ENCODE results near the gene PNMA1. TPM values are rescaled to one million over a fixed set of nuclear protein-coding genes. Genes with fewer than 3 reads are reported as not detected.
A peak's percentile ranks its signal among the peaks of the same experiment; 100 is the strongest.

The PNMA1 gene
- total RNA-seq, 2 donors from 2014 or later: 17.1 to 18.3 TPM

DNA sequence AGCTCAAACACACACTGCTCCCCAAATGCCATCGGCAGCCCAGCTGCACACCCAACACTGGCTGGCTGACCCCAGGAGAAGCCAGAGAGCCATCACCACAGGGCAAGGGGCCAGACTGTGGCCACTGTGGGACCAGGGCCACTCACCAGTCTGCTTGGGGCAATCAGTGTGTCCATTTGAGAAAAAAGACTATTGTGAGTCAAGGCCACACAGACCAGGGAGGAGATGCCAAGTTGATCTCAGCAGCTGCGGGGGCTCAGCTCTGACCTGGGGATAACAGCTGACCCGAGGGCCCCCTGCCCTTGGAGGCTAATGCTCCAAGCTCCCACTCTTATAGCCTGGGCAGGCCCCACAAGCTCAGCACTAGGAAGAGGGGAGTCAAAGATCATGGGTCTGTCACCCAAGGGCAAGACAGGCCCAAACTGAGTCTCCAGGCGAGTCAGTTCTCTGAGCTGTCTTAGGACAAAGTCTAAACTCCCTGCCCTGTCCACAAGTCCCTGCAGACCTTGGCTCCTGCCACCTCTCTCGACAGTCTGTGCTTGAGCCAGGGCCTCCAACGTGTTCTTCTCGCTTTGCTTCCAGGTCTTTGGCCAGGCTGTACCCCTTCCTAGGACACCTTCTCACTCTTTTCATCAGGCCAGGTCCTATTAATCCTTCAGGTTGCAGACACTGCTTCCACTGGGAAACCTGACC is 30.1 kb upstream of the PNMA1 start:
- TF ChIP-seq, protein P1, sequence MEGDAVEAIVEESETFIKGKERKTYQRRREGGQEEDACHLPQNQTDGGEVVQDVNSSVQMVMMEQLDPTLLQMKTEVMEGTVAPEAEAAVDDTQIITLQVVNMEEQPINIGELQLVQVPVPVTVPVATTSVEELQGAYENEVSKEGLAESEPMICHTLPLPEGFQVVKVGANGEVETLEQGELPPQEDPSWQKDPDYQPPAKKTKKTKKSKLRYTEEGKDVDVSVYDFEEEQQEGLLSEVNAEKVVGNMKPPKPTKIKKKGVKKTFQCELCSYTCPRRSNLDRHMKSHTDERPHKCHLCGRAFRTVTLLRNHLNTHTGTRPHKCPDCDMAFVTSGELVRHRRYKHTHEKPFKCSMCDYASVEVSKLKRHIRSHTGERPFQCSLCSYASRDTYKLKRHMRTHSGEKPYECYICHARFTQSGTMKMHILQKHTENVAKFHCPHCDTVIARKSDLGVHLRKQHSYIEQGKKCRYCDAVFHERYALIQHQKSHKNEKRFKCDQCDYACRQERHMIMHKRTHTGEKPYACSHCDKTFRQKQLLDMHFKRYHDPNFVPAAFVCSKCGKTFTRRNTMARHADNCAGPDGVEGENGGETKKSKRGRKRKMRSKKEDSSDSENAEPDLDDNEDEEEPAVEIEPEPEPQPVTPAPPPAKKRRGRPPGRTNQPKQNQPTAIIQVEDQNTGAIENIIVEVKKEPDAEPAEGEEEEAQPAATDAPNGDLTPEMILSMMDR (IDR thresholded peaks at IDR 0.05): no peak
- Histone ChIP-seq H3K27me3 (no peaks in the 10 kb centered on the region), H3K27ac (peak overlapping the region; percentile 76 to 89), H3K9me3 (no peaks in the 10 kb centered on the region), H3K4me1 (peaks cover 0 to 99% of the 10 kb centered on the region in 2 donors), H3K36me3 (peaks cover 6% of the 10 kb centered on the region), H3K4me3 (no peak overlapping the region)
- DNase-seq (ENCODE audit: low spot score): no peak

DNA sequence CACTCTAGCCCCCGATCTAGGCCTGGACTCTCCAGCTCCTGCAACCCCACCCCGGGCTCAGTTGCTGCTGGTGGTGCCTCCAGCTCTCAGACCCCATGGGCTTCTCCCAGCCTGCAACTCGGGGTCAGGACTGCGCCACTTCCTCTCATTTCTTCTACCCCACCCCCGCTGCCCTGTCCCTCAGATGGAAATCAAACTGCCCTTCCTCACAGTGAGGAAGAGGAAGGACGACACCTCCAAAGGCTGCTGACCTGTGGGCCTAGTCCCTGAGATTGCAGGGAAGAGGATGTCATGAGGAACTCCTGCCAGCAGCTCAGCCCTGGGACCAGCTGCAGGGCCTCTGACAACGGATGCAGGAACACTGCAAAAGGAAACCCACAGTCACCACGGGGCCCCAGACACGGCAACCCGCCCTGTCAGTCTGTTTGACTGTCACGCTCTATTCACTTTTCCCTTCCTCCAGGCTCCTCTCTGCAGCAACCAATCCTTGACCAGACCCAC is 29.3 kb upstream of the PNMA1 start:
- H3K4me3 ChIP-seq: no peak overlapping the region
- no peak for DNase-seq (ENCODE audit: low spot score)
- TF ChIP-seq, protein P1 (IDR thresholded peaks at IDR 0.05): no peak
- peaks cover 0 to 100% of the 10 kb centered on the region in 2 donors for H3K4me1 ChIP-seq
- H3K27me3 ChIP-seq: no peaks in the 10 kb centered on the region
- peak overlapping the region; percentile 76 to 89 for H3K27ac ChIP-seq
- peaks cover 14% of the 10 kb centered on the region for H3K36me3 ChIP-seq
- no peaks in the 10 kb centered on the region for H3K9me3 ChIP-seq

DNA sequence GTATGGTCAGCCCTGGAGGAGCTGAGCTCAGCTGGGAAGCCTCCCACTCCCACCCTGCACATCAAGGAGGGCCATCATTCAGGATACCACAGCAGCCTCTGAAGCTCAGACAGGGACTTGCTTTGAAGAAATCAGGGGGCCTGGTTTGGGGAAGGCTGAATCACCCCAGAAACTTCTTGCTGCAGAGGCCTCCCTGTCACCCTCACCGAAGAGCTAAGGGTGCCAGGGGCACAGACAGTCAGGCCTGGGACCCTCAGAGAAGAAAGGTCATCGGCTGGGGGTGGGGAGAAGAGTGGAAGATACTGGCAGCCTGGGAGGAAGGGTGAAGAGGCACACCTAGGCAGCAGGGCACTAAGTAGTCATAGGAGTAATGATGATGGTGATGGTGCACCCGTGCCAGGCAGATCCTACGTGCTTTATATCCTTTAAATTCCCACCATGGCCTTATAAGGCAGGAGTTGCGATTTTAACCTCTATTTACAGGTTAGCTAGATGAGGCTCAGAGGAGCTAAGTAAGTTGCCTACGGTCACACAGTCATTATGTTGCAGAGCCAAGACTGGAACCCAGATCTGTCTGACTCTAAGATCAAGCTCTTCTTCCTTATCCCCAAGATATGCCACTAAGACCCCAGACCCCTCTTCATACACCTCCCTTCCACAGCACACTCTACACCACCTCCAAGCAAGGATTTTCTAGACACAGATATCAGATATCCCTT is 28.5 kb upstream of the PNMA1 start:
- Histone ChIP-seq H3K4me3 (no peak overlapping the region), H3K36me3 (peaks cover 17% of the 10 kb centered on the region)
- TF ChIP-seq, protein P1 (IDR thresholded peaks at IDR 0.05): no peak

DNA sequence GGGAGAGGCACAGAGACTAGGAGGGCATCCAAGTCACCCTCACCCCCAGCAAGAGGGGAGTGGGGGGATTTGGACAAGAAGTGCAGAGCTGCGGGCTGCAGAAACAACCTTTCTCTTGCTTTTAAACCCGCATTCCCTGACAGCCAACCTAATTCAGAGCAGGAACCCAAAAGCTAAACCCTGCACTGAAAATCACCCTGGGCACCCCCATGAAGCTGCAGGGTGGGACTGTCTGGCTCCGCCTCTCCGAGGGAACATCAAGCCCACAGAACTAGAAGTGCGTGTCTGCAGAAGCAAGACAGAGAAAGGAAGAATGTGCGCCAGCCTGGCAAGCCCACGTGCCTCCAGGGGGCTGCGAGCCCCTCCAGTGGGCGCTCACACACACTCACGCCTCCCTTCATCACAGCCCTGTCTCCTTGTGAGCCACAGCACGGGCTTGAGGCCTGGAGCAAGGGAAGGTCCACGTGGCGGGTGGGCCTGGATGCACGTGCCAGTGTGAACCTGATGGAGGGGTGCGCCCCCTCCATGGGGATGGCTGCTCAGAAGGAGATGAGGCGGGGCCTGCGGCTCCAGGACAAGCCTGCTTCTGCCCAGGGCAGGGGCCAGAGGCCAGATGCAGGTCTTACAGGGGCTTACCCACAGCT is 27.8 kb upstream of the PNMA1 start:
- peak overlapping the region in 1 of 2 donors; percentile 27 for H3K4me3 ChIP-seq
- no peak for DNase-seq (ENCODE audit: low spot score)

More for the DNA sequence above, 28.5 kb upstream of the PNMA1 start:
- Histone ChIP-seq H3K4me1 (peaks cover 0 to 93% of the 10 kb centered on the region in 2 donors), H3K9me3 (no peaks in the 10 kb centered on the region), H3K27ac (peak overlapping the region; percentile 76 to 89), H3K27me3 (no peaks in the 10 kb centered on the region)
- DNase-seq (ENCODE audit: low spot score): no peak

DNA sequence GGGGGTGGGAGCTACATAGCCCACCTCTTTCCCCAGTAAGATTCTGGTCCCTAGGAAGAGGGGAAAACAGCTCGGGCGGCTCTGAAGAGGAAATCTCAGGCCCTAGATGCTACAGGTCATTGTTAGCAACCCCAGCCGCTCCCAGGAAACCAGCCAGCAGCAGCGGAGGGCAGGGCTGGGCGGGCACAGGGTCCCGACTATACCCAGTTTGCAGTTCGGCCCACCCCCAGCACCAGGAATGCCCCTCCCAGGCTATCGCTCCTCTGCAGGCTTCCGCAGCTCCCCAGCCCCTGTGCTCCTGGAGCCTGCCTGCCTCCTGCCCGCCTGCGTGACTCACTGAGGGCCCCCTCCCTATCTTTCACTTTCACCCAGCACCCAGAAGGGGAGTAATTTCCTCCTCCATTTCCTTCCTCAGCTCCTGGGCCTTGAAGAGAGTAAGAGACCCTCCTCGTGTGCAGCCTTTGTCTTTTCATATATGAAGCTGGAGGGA is 27.2 kb upstream of the PNMA1 start:
- H3K36me3 ChIP-seq: peaks cover 25% of the 10 kb centered on the region
- H3K27ac ChIP-seq: peak overlapping the region; percentile 76 to 89
- H3K4me3 ChIP-seq: peak overlapping the region in 1 of 2 donors; percentile 27
- DNase-seq (ENCODE audit: low spot score): peak; percentile 82
- H3K9me3 ChIP-seq: no peaks in the 10 kb centered on the region
- H3K27me3 ChIP-seq: no peaks in the 10 kb centered on the region
- TF ChIP-seq, protein P1 (IDR thresholded peaks at IDR 0.05): no peak
- peaks cover 0 to 81% of the 10 kb centered on the region in 2 donors for H3K4me1 ChIP-seq

More for the DNA sequence above, 27.8 kb upstream of the PNMA1 start:
- Histone ChIP-seq H3K9me3 (no peaks in the 10 kb centered on the region), H3K27ac (peak overlapping the region; percentile 76 to 89), H3K36me3 (peaks cover 19% of the 10 kb centered on the region), H3K4me1 (peaks cover 0 to 87% of the 10 kb centered on the region in 2 donors), H3K27me3 (no peaks in the 10 kb centered on the region)
- TF ChIP-seq, protein P1 (IDR thresholded peaks at IDR 0.05): no peak
